Measurements from ENCODE around the gene NDUFC2. TPM values are rescaled to one million over a fixed set of nuclear protein-coding genes. Genes with fewer than 3 reads are reported as not detected.

NDUFC2 gene
- total and polyA plus RNA-seq, 2 experiments from 2014 or later: 86.6 to 462 TPM

- in situ Hi-C loops (cut with MboI): no loop called here
- Histone ChIP-seq H3K4me3 (no peak overlapping the region), H3K27me3 (replicated peaks; ENCODE audit: insufficient read depth) (no peaks in the 10 kb centered on the region), H3K36me3 (ENCODE audit: low read depth) (no peaks in the 10 kb centered on the region), H3K27ac (no peak overlapping the region), H3K79me2 (ENCODE audit: insufficient read depth) (no peaks in the 10 kb centered on the region), H3K4me2 (ENCODE audit: unreplicated experiment) (no peak overlapping the region), H3K9me2 (ENCODE audit: insufficient read depth) (no peaks in the 10 kb centered on the region), H3K9ac (no peak overlapping the region), H2AFZ (no peak overlapping the region), H3F3A (ENCODE audit: insufficient read depth) (no peaks in the 10 kb centered on the region), H3K9me3 (ENCODE audit: low read depth) (no peaks in the 10 kb centered on the region), H3K4me1 (ENCODE audit: insufficient read depth) (peaks cover 8% of the 10 kb centered on the region), H4K20me1 (ENCODE audit: insufficient read depth) (no peaks in the 10 kb centered on the region)
- DNase-seq: no peak
- TF ChIP-seq EZH2phosphoT487 (IDR thresholded peaks at IDR 0.05; ENCODE audit: insufficient read depth, low read depth): no peak
- no peak for TF ChIP-seq EZH2 (IDR thresholded peaks at IDR 0.05; ENCODE audit: insufficient read depth, poor library complexity, severe bottlenecking)
- WGBS, 2 experiments (ENCODE audit: low coverage in 1 of 2, low lambda C conversion rate in 2 of 2, missing lambda C conversion rate in 2 of 2): 83 to 86% methylated on average over 2 of the region's 2 CpGs
These were observed 51.9 kb downstream of the NDUFC2 start for GRCh38 chr11:78027759-78028158.

GRCh38 chr11:78025378-78025777 lies 54.3 kb downstream of the NDUFC2 start:
- Histone ChIP-seq H3K27me3 (replicated peaks; ENCODE audit: insufficient read depth) (no peaks in the 10 kb centered on the region), H4K20me1 (ENCODE audit: insufficient read depth) (no peaks in the 10 kb centered on the region), H2AFZ (no peak overlapping the region), H3F3A (ENCODE audit: insufficient read depth) (no peaks in the 10 kb centered on the region), H3K9me2 (ENCODE audit: insufficient read depth) (no peaks in the 10 kb centered on the region), H3K9ac (no peak overlapping the region), H3K27ac (no peak overlapping the region), H3K4me1 (ENCODE audit: insufficient read depth) (peaks cover under 1% of the 10 kb centered on the region; the same call in 1 of the 2 replicates), H3K4me3 (no peak overlapping the region), H3K9me3 (ENCODE audit: low read depth) (no peaks in the 10 kb centered on the region), H3K36me3 (ENCODE audit: low read depth) (no peaks in the 10 kb centered on the region), H3K79me2 (ENCODE audit: insufficient read depth) (no peaks in the 10 kb centered on the region), H3K4me2 (ENCODE audit: unreplicated experiment) (no peak overlapping the region)
- in situ Hi-C loops (cut with MboI): no loop called here
- TF ChIP-seq EZH2phosphoT487 (IDR thresholded peaks at IDR 0.05; ENCODE audit: insufficient read depth, low read depth) (no peak), EZH2 (IDR thresholded peaks at IDR 0.05; ENCODE audit: insufficient read depth, poor library complexity, severe bottlenecking) (no peak)
- DNase-seq: no peak

GRCh38 chr11:78023426-78023825 lies 56.2 kb downstream of the NDUFC2 start:
- 81% methylated on average over 7 of the region's 7 CpGs for WGBS, 2 experiments (ENCODE audit: low coverage in 1 of 2, low lambda C conversion rate in 2 of 2, missing lambda C conversion rate in 2 of 2)
- H3F3A ChIP-seq (ENCODE audit: insufficient read depth): no peaks in the 10 kb centered on the region
- TF ChIP-seq EZH2 (IDR thresholded peaks at IDR 0.05; ENCODE audit: insufficient read depth, poor library complexity, severe bottlenecking) (no peak), EZH2phosphoT487 (IDR thresholded peaks at IDR 0.05; ENCODE audit: insufficient read depth, low read depth) (no peak)
- H3K36me3 ChIP-seq (ENCODE audit: low read depth): no peaks in the 10 kb centered on the region
- no peaks in the 10 kb centered on the region for H3K4me1 ChIP-seq (ENCODE audit: insufficient read depth)
- H3K4me2 ChIP-seq (ENCODE audit: unreplicated experiment): peak overlapping the region; percentile 62
- no peak for DNase-seq
- H3K9ac ChIP-seq: no peak overlapping the region
- no peaks in the 10 kb centered on the region for H3K9me2 ChIP-seq (ENCODE audit: insufficient read depth)
- no peaks in the 10 kb centered on the region for H4K20me1 ChIP-seq (ENCODE audit: insufficient read depth)
- no peak overlapping the region for H3K27ac ChIP-seq
- H3K4me3 ChIP-seq: peak overlapping the region; percentile 64
- H3K9me3 ChIP-seq (ENCODE audit: low read depth): no peaks in the 10 kb centered on the region
- H3K27me3 ChIP-seq (replicated peaks; ENCODE audit: insufficient read depth): no peaks in the 10 kb centered on the region
- no peaks in the 10 kb centered on the region for H3K79me2 ChIP-seq (ENCODE audit: insufficient read depth)
- peak overlapping the region; percentile 72 for H2AFZ ChIP-seq
- in situ Hi-C loops (cut with MboI): no loop called here

- Histone ChIP-seq H3K9me3 (ENCODE audit: low read depth) (no peaks in the 10 kb centered on the region), H2AFZ (peak within 1 kb of the TSS; percentile 72), H3K4me3 (peak within 1 kb of the TSS; percentile 64), H3K9me2 (ENCODE audit: insufficient read depth) (no peaks in the 10 kb centered on the region), H3K4me1 (ENCODE audit: insufficient read depth) (no peaks in the 10 kb centered on the region), H3K9ac (peak within 1 kb of the TSS; percentile 37), H3F3A (ENCODE audit: insufficient read depth) (no peaks in the 10 kb centered on the region), H3K36me3 (ENCODE audit: low read depth) (no peaks in the 10 kb centered on the region), H3K27ac (no peak within 1 kb of the TSS), H3K4me2 (ENCODE audit: unreplicated experiment) (peak within 1 kb of the TSS; percentile 62), H3K27me3 (replicated peaks; ENCODE audit: insufficient read depth) (no peaks in the 10 kb centered on the region), H3K79me2 (ENCODE audit: insufficient read depth) (no peaks in the 10 kb centered on the region), H4K20me1 (ENCODE audit: insufficient read depth) (no peaks in the 10 kb centered on the region)
- TF ChIP-seq EZH2phosphoT487 (IDR thresholded peaks at IDR 0.05; ENCODE audit: insufficient read depth, low read depth): no peak
- TF ChIP-seq EZH2 (IDR thresholded peaks at IDR 0.05; ENCODE audit: insufficient read depth, poor library complexity, severe bottlenecking): no peak
- WGBS, 2 experiments (ENCODE audit: low coverage in 1 of 2, low lambda C conversion rate in 2 of 2, missing lambda C conversion rate in 2 of 2): 22 to 23% methylated on average over 24 to 30 of the region's 37 CpGs
- in situ Hi-C loops (cut with MboI): no loop called here
- DNase-seq: peak; percentile 34
These were observed 57.0 kb downstream of the NDUFC2 start, which contains the start of gene KCTD14 for GRCh38 chr11:78022397-78023396. Gene KCTD14 (minus strand): TSS chr11:78023276. CDS start chr11:78023249, 27 bp downstream.

Measured in GM23248 (cell line).